GF-D8 (cell line): ENCODE measurements around the gene PPP1R3E.

ENCODE experiments used
- DNase-seq: peaks from one replicate; lab custom pipeline; 2025; lab: John Stamatoyannopoulos, UW

Gene PPP1R3E

DNA sequence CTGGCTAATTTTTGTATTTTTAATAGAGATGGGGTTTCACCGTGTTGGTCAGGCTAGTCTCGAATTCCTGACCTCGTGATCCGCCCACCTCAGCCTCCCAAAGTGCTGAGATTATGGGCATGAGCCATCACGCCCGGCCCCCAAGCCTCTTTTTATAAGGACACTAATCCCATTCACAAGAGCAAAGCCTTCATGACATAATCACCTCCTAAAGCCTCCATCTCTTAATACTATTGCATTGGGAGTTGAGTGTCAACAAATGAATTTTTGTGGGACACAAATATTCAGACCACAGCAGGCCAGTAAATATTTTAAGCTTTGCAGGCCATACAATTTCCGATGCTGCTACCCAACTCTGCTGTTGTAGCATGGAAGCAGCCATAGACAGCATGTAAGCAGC is 54.1 kb downstream of the PPP1R3E start:
- no peak for DNase-seq
